H9 (cell line): Measurements from ENCODE around the gene ACVR1. TPM values are rescaled to one million over a fixed set of nuclear protein-coding genes. Genes with fewer than 3 reads are reported as not detected.

Source experiments
- DNase-seq: peaks from one replicate; pipeline ENCODE4 v3.0.0-alpha.2; 2017
- H2AFZ ChIP-seq: one replicate; pipeline ENCODE4 v1.6.1; 2013; ENCODE audit warnings: mild to moderate bottlenecking, low read length, control low read depth, moderate library complexity
- H2AK5ac ChIP-seq: 2 replicates; pipeline ENCODE4 v1.6.1; 2013; ENCODE audit warnings: low read length, control low read depth, mixed read lengths; ENCODE audit not compliant: insufficient read length
- H2BK120ac ChIP-seq: one replicate; pipeline ENCODE4 v1.6.1; 2013; ENCODE audit warnings: low read depth, mild to moderate bottlenecking, low read length, control low read depth, inconsistent platforms; ENCODE audit not compliant: poor library complexity, severe bottlenecking
- H2BK12ac ChIP-seq: 2 replicates; pipeline ENCODE4 v1.6.1; 2013; ENCODE audit warnings: low read length, control low read depth, mixed read lengths, low read depth; ENCODE audit not compliant: insufficient read length
- H2BK15ac ChIP-seq: 2 replicates; pipeline ENCODE4 v1.6.1; 2013; ENCODE audit warnings: low read depth, low read length, control low read depth
- H2BK20ac ChIP-seq: one replicate; pipeline ENCODE4 v1.6.1; 2013; ENCODE audit warnings: low read depth, mild to moderate bottlenecking, low read length, control low read depth, inconsistent platforms; ENCODE audit not compliant: poor library complexity, severe bottlenecking
- H2BK5ac ChIP-seq: 2 replicates; pipeline ENCODE4 v1.6.1; 2013; ENCODE audit warnings: low read length, control low read depth, mixed read lengths; ENCODE audit not compliant: insufficient read length
- H3K14ac ChIP-seq: 2 replicates; pipeline ENCODE4 v1.6.1; 2013; ENCODE audit warnings: low read length, control low read depth; ENCODE audit not compliant: insufficient read depth
- H3K18ac ChIP-seq: 2 replicates; pipeline ENCODE4 v1.6.1; 2013; ENCODE audit warnings: low read depth, mild to moderate bottlenecking, mixed read lengths, low read length, control low read depth; ENCODE audit not compliant: insufficient read length
- H3K23ac ChIP-seq: 2 replicates; pipeline ENCODE4 v1.6.1; 2013; ENCODE audit warnings: low read length, control low read depth, mixed read lengths, low read depth; ENCODE audit not compliant: insufficient read length
- H3K23me2 ChIP-seq: 2 replicates; pipeline ENCODE4 v1.6.1; 2013; ENCODE audit warnings: low read depth, mild to moderate bottlenecking, mixed read lengths, low read length, control low read depth; ENCODE audit not compliant: insufficient read length, poor library complexity, severe bottlenecking
- H3K27ac ChIP-seq: 2 replicates; pipeline ENCODE4 v1.5.1; 2013; ENCODE audit warnings: low read length, control low read depth, mixed read lengths, low read depth; ENCODE audit not compliant: insufficient read length
- H3K27me3 ChIP-seq: 2 replicates; pipeline ENCODE4 v1.6.1; 2013; ENCODE audit warnings: low read length, control low read depth, inconsistent platforms; ENCODE audit not compliant: insufficient read depth
- H3K4ac ChIP-seq: 2 replicates; pipeline ENCODE4 v1.6.1; 2013; ENCODE audit warnings: low read depth, mild to moderate bottlenecking, control low read depth, inconsistent platforms, low read length, moderate library complexity
- H3K4me1 ChIP-seq: 2 replicates; pipeline ENCODE4 v1.6.1; 2013; ENCODE audit warnings: low read length, control low read depth, inconsistent platforms; ENCODE audit not compliant: insufficient read depth
- H3K4me2 ChIP-seq: 2 replicates; pipeline ENCODE4 v1.6.1; 2013; ENCODE audit warnings: low read length, control low read depth, mixed read lengths; ENCODE audit not compliant: insufficient read length, insufficient read depth
- H3K56ac ChIP-seq: 2 replicates; pipeline ENCODE4 v1.6.1; 2013; ENCODE audit warnings: low read depth, mild to moderate bottlenecking, mixed read lengths, low read length, control low read depth; ENCODE audit not compliant: insufficient read length
- H3K79me1 ChIP-seq: 2 replicates; pipeline ENCODE4 v1.6.1; 2013; ENCODE audit warnings: low read depth, mild to moderate bottlenecking, moderate library complexity, low read length, control low read depth, inconsistent platforms; ENCODE audit not compliant: insufficient read depth, poor library complexity, severe bottlenecking
- H3K79me2 ChIP-seq: 2 replicates; pipeline ENCODE4 v1.6.1; 2013; ENCODE audit warnings: low read length, control low read depth, inconsistent platforms; ENCODE audit not compliant: insufficient read depth
- H3K9ac ChIP-seq: 2 replicates; pipeline ENCODE4 v1.6.1; 2013; ENCODE audit warnings: low read length, control low read depth, mixed read lengths; ENCODE audit not compliant: insufficient read length; ENCODE audit errors: extremely low read depth
- H3K9me3 ChIP-seq: one replicate; pipeline ENCODE4 v1.6.1; 2013; ENCODE audit warnings: low read depth, low read length, inconsistent platforms; ENCODE audit not compliant: control insufficient read depth
- H3T11ph ChIP-seq: one replicate; pipeline ENCODE4 v1.6.1; 2013; ENCODE audit warnings: mild to moderate bottlenecking, low read length, control low read depth, inconsistent platforms
- H4K20me1 ChIP-seq: one replicate; pipeline ENCODE4 v1.6.1; 2013; ENCODE audit not compliant: control insufficient read depth, insufficient read length, insufficient read depth
- H4K5ac ChIP-seq: 2 replicates; pipeline ENCODE4 v1.6.1; 2013; ENCODE audit warnings: low read depth, mild to moderate bottlenecking, mixed read lengths, low read length, control low read depth; ENCODE audit not compliant: insufficient read length
- H4K8ac ChIP-seq: replicated peaks from 2 replicates; pipeline ENCODE4 v1.6.1; 2013; ENCODE audit warnings: low read length, control low read depth, mixed read lengths, low read depth; ENCODE audit not compliant: insufficient read length
- H4K91ac ChIP-seq: 2 replicates; pipeline ENCODE4 v1.6.1; 2013; ENCODE audit warnings: low read depth, mild to moderate bottlenecking, moderate library complexity, mixed read lengths, low read length, control low read depth; ENCODE audit not compliant: insufficient read length
- H3K27ac Mint-ChIP-seq, 3 experiments: 2 replicates in 2 of 3; 3 replicates in 1 of 3; pipeline ENCODE4 v1.8.0; 2020 to 2021; ENCODE audit warnings: mixed read lengths in 3 of 3, mild to moderate bottlenecking in 1 of 3, moderate library complexity in 1 of 3
- H3K27me3 Mint-ChIP-seq: 2 replicates; pipeline ENCODE4 v1.8.0; 2021; ENCODE audit warnings: low read depth, mild to moderate bottlenecking, moderate library complexity, mixed read lengths
- H3K36me3 Mint-ChIP-seq, 3 experiments: 2 replicates in 2 of 3; 3 replicates in 1 of 3; pipeline ENCODE4 v1.8.0; 2020 to 2021; ENCODE audit warnings: low read depth in 3 of 3, mixed read lengths in 3 of 3; ENCODE audit not compliant: insufficient read depth in 1 of 3
- H3K4me1 Mint-ChIP-seq, 2 experiments: 2 replicates each; pipeline ENCODE4 v1.8.0; 2020; ENCODE audit warnings: mixed read lengths in 2 of 2
- H3K4me3 Mint-ChIP-seq, 2 experiments: 2 replicates in 1 of 2; 3 replicates in 1 of 2; pipeline ENCODE4 v1.8.0; 2020 to 2021; ENCODE audit warnings: mild to moderate bottlenecking in 2 of 2, mixed read lengths in 2 of 2, moderate library complexity in 1 of 2
- H3K9me3 Mint-ChIP-seq, 2 experiments: 2 replicates in 1 of 2; 3 replicates in 1 of 2; pipeline ENCODE4 v1.8.0; 2020; ENCODE audit warnings: mild to moderate bottlenecking in 2 of 2, mixed read lengths in 2 of 2, moderate library complexity in 1 of 2
- CTCF ChIP-seq: fragments of 200-600 bp; sonication (generic); conservative IDR thresholded peaks from 3 replicates; pipeline ENCODE4 v1.8.0; 2021; ENCODE audit warnings: antibody characterized with exemption, mild to moderate bottlenecking
- WGBS: extraction: QIAGEN DNeasy Blood & Tissue Kit; methylation state at CpG from one replicate; pipeline ENCODE4 v1.1.7; 2013; ENCODE audit warnings: missing lambda C conversion rate, low lambda C conversion rate, mixed read lengths; ENCODE audit not compliant: insufficient read length; ENCODE audit errors: extremely low coverage; 5-methylcytosine and 5-hydroxymethylcytosine counted together
- total RNA-seq: library from RNA; stranded (reverse); gene quantifications from 2 replicates; pipeline ENCODE4 v1.2.1, GENCODE V29; 2021

The ACVR1 gene
- total RNA-seq, 1 experiment from 2014 or later = 21.2 TPM

- no peak overlapping the region for H3K4me3 Mint-ChIP-seq
- Histone ChIP-seq H3K18ac (no peak overlapping the region), H3K4me1 (no peaks in the 10 kb centered on the region), H3K4ac (no peak overlapping the region), H2BK20ac (no peak overlapping the region), H3K56ac (no peak overlapping the region), H3K9me3 (no peaks in the 10 kb centered on the region), H2BK15ac (no peak overlapping the region), H2BK12ac (no peak overlapping the region), H3K23ac (no peak overlapping the region), H3K27me3 (no peaks in the 10 kb centered on the region), H2AFZ (no peak overlapping the region), H4K8ac (no peak overlapping the region), H4K5ac (no peak overlapping the region), H2BK5ac (no peak overlapping the region), H2AK5ac (no peak overlapping the region), H3K27ac (no peak overlapping the region), H3T11ph (no peak overlapping the region), H3K79me2 (no peaks in the 10 kb centered on the region), H4K20me1 (no peaks in the 10 kb centered on the region), H2BK120ac (no peak overlapping the region), H3K79me1 (no peaks in the 10 kb centered on the region), H3K9ac (no peak overlapping the region), H3K4me2 (no peak overlapping the region), H4K91ac (no peak overlapping the region), H3K23me2 (no peaks in the 10 kb centered on the region), H3K14ac (no peak overlapping the region)
- H3K36me3 Mint-ChIP-seq = no peaks in the 10 kb centered on the region
- no peaks in the 10 kb centered on the region for H3K27me3 Mint-ChIP-seq
- TF ChIP-seq CTCF = peak; percentile 36; the same call in 2 of the 3 replicates
- WGBS = no CpG with 5 or more reads among the region's 4 CpGs
- no peak for DNase-seq
- peaks cover 12 to 22% of the 10 kb centered on the region in 2 experiments for H3K4me1 Mint-ChIP-seq
- H3K9me3 Mint-ChIP-seq = no peaks in the 10 kb centered on the region
- peak overlapping the region in 1 of 3 experiments; percentile 82; a peak in 1 of 7 replicates for H3K27ac Mint-ChIP-seq
Observed at GRCh38 chr2:157905092-157905491, 29.0 kb upstream of the ACVR1 start.
